Measurements from ENCODE around the gene ALPK3. TPM values are rescaled to one million over a fixed set of nuclear protein-coding genes. Genes with fewer than 3 reads are reported as not detected.

ALPK3 gene
- total RNA-seq, 2 experiments from 2014 or later, result 0.18 to 0.24 TPM

Other genes starting within 250 kb of the ALPK3 start
- 1 to 10 TPM; 6.5 to 6.7 TPM for gene ZSCAN2, start 216.3 kb upstream of the ALPK3 start, total RNA-seq
- 10 to 100 TPM; 22.1 to 23.8 TPM for gene WDR73, start 163.1 kb upstream of the ALPK3 start, total RNA-seq
- 1 to 10 TPM; 3.3 to 4.1 TPM for gene NMB, start 159.2 kb upstream of the ALPK3 start, total RNA-seq
- 100 to 1,000 TPM; 117 to 119 TPM for gene SEC11A, start 101.2 kb upstream of the ALPK3 start, total RNA-seq
- 10 to 100 TPM; 36.5 to 36.6 TPM for gene ZNF592, start 68.8 kb upstream of the ALPK3 start, total RNA-seq
- gene SLC28A1, start 67.3 kb downstream of the ALPK3 start, total RNA-seq, result not detected
- 10 to 100 TPM; 12.6 to 12.8 TPM for gene PDE8A, start 164.5 kb downstream of the ALPK3 start, total RNA-seq